Loucy (cell line): ENCODE measurements around the gene LKAAEAR1.

ENCODE experiments used
- H2AFZ ChIP-seq: fragments of 200-600 bp; sonication (generic); 2 replicates; pipeline ENCODE4 v1.6.0; 2016; ENCODE audit warnings: antibody characterized with exemption, mild to moderate bottlenecking, low read length, moderate library complexity
- H3F3A ChIP-seq: fragments of 200-600 bp; 2 replicates; pipeline ENCODE4 v1.6.0; 2016; ENCODE audit warnings: antibody characterized with exemption, low read depth, mild to moderate bottlenecking
- H3K27me3 ChIP-seq: fragments of 200-600 bp; sonication (generic); 2 replicates; pipeline ENCODE4 v1.6.1; 2014; ENCODE audit warnings: low read length, mild to moderate bottlenecking; ENCODE audit not compliant: insufficient read depth, poor library complexity, severe bottlenecking
- H3K36me3 ChIP-seq: fragments of 200-600 bp; sonication (generic); 2 replicates; pipeline ENCODE4 v1.6.1; 2016; ENCODE audit warnings: low read length; ENCODE audit not compliant: insufficient read depth
- H3K4me1 ChIP-seq: fragments of 200-600 bp; sonication (generic); 2 replicates; pipeline ENCODE4 v1.5.1; 2014; ENCODE audit warnings: low read length, mild to moderate bottlenecking; ENCODE audit not compliant: insufficient read depth, poor library complexity, severe bottlenecking
- H3K4me2 ChIP-seq: fragments of 200-600 bp; sonication (generic); 2 replicates; pipeline ENCODE4 v1.6.0; 2014; ENCODE audit warnings: antibody characterized with exemption, low read length, low read depth, mild to moderate bottlenecking; ENCODE audit not compliant: poor library complexity, severe bottlenecking
- H3K4me3 ChIP-seq: fragments of 200-600 bp; sonication (generic); 2 replicates; pipeline ENCODE4 v1.5.1; 2014; ENCODE audit warnings: low read length, mild to moderate bottlenecking, mixed read lengths; ENCODE audit not compliant: poor library complexity, severe bottlenecking
- H3K79me2 ChIP-seq: fragments of 200-600 bp; sonication (generic); 2 replicates; pipeline ENCODE4 v1.6.1; 2014; ENCODE audit warnings: low read length; ENCODE audit not compliant: insufficient read depth
- H3K9ac ChIP-seq: fragments of 200-600 bp; sonication (generic); 2 replicates; pipeline ENCODE4 v1.6.0; 2014; ENCODE audit warnings: mild to moderate bottlenecking, low read depth, low read length, moderate library complexity; ENCODE audit not compliant: poor library complexity, severe bottlenecking
- H3K9me2 ChIP-seq: fragments of 200-600 bp; sonication (generic); replicated peaks from 2 replicates; pipeline ENCODE4 v1.6.1; 2016; ENCODE audit warnings: low read depth, low read length, mixed read lengths
- H3K9me3 ChIP-seq: fragments of 200-600 bp; sonication (generic); 2 replicates; pipeline ENCODE4 v1.6.1; 2014; ENCODE audit warnings: mild to moderate bottlenecking, antibody characterized with exemption, low read length, low read depth; ENCODE audit not compliant: insufficient read depth
- H4K20me1 ChIP-seq: fragments of 200-600 bp; sonication (generic); 2 replicates; pipeline ENCODE4 v1.6.0; 2014; ENCODE audit warnings: antibody characterized with exemption, low read length, mild to moderate bottlenecking; ENCODE audit not compliant: insufficient read depth, poor library complexity, severe bottlenecking
- CTCF ChIP-seq: fragments of 200-600 bp; sonication (generic); conservative IDR thresholded peaks from 2 replicates; pipeline ENCODE4 v1.5.1; 2014; ENCODE audit warnings: mild to moderate bottlenecking, antibody characterized with exemption, low read length
- EZH2phosphoT487 ChIP-seq: fragments of 200-600 bp; IDR thresholded peaks from 2 replicates; pipeline ENCODE4 v1.6.1; 2018; ENCODE audit warnings: antibody characterized with exemption, mild to moderate bottlenecking, moderate library complexity, borderline replicate concordance

LKAAEAR1 gene

DNA sequence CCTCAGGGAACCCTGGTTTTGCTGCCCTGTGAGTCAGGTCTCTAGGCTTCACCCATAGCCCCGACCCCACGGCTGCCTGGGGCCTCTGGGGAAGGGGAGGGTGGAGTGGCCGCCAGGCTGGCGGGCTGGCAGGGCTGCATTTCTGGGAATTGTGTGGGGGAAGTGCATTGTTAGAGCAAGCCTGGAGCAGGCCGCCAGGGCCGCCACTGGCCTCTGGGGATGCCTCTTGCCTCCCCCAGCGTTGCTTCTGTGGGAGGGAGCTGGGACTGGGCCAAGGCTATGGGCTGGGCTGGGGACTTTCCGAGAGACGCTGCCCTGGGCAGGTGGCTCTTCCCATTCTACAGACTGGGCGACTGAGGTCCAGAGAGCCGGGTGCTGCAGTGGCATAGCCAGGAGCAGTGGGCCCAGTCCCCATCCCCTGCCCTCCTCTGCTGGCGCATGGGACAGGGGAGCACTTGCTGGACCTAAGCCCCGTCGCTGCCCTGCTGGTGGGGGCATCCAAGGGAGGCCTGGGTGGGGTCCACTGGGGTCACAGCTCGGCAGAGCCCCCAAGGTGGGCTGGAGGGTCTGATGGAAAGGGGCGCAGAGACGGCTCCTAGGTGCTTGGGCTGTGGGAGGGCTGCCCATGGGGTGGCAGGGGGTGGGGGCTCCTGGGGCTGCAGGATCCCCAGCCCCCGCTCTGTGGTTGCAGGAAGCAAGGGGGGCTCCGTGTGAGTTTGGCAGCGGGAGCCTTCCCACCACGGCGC, 28.1 kb downstream of the LKAAEAR1 start:
- Histone ChIP-seq H3K79me2 (no peaks in the 10 kb centered on the region), H3K9me3 (no peaks in the 10 kb centered on the region), H3K4me3 (no peak overlapping the region), H3K9me2 (no peaks in the 10 kb centered on the region), H2AFZ (no peak overlapping the region), H3K36me3 (no peaks in the 10 kb centered on the region), H3K27me3 (no peaks in the 10 kb centered on the region), H3K4me2 (no peak overlapping the region), H3K9ac (no peak overlapping the region), H3K4me1 (peaks cover 18% of the 10 kb centered on the region), H3F3A (no peaks in the 10 kb centered on the region), H4K20me1 (no peaks in the 10 kb centered on the region)
- no peak for TF ChIP-seq EZH2phosphoT487
- TF ChIP-seq CTCF: no peak

GRCh38 chr20:64055396-64055892, 28.8 kb downstream of the LKAAEAR1 start:
- Histone ChIP-seq H3K9ac (no peak overlapping the region), H2AFZ (no peak overlapping the region), H3K4me1 (peaks cover 18% of the 10 kb centered on the region), H3K9me2 (no peaks in the 10 kb centered on the region), H3K36me3 (no peaks in the 10 kb centered on the region), H3K79me2 (no peaks in the 10 kb centered on the region), H3K4me2 (no peak overlapping the region), H3K27me3 (no peaks in the 10 kb centered on the region), H3K4me3 (no peak overlapping the region), H3K9me3 (no peaks in the 10 kb centered on the region), H4K20me1 (no peaks in the 10 kb centered on the region), H3F3A (no peaks in the 10 kb centered on the region)
- TF ChIP-seq EZH2phosphoT487 (no peak), CTCF (no peak)

GRCh38 chr20:64053841-64054661, 30.1 kb downstream of the LKAAEAR1 start:
- Histone ChIP-seq H3K4me2 (peak overlapping the region; percentile 44), H3K36me3 (no peaks in the 10 kb centered on the region), H3K9ac (peak overlapping the region; percentile 40), H3K9me2 (no peaks in the 10 kb centered on the region), H4K20me1 (no peaks in the 10 kb centered on the region), H3K27me3 (no peaks in the 10 kb centered on the region), H3F3A (no peaks in the 10 kb centered on the region), H3K9me3 (no peaks in the 10 kb centered on the region), H2AFZ (peak overlapping the region; percentile 19; the same call in 1 of the 2 replicates), H3K4me1 (peaks cover 18% of the 10 kb centered on the region), H3K79me2 (no peaks in the 10 kb centered on the region), H3K4me3 (no peak overlapping the region)
- TF ChIP-seq EZH2phosphoT487 (no peak), CTCF (peak; percentile 36; the same call in 1 of the 2 replicates)
